Stimulated activated naive CD8-positive, alpha-beta T cell treated with anti-CD3 and anti-CD28 coated beads, Interleukin-15, Interleukin-2, amounts not matched to agents 100 ng/mL and 50 ng/mL, for 24 hours (primary cell): ENCODE measurements around the gene CUBN.

Experiments
- H3K27ac Mint-ChIP-seq: one replicate; pipeline ENCODE4 v1.8.0; 2021; ENCODE audit warnings: mild to moderate bottlenecking, mixed read lengths
- H3K27me3 Mint-ChIP-seq: one replicate; pipeline ENCODE4 v1.8.0; 2021; ENCODE audit warnings: mixed read lengths
- H3K36me3 Mint-ChIP-seq: one replicate; pipeline ENCODE4 v1.8.0; 2021; ENCODE audit warnings: low read depth, mixed read lengths
- H3K4me1 Mint-ChIP-seq: one replicate; pipeline ENCODE4 v1.8.0; 2021; ENCODE audit warnings: low read depth, mixed read lengths
- H3K4me3 Mint-ChIP-seq: one replicate; pipeline ENCODE4 v1.8.0; 2021; ENCODE audit warnings: mild to moderate bottlenecking, mixed read lengths
- H3K9me3 Mint-ChIP-seq: one replicate; pipeline ENCODE4 v1.8.0; 2021; ENCODE audit warnings: mixed read lengths

The CUBN gene

DNA sequence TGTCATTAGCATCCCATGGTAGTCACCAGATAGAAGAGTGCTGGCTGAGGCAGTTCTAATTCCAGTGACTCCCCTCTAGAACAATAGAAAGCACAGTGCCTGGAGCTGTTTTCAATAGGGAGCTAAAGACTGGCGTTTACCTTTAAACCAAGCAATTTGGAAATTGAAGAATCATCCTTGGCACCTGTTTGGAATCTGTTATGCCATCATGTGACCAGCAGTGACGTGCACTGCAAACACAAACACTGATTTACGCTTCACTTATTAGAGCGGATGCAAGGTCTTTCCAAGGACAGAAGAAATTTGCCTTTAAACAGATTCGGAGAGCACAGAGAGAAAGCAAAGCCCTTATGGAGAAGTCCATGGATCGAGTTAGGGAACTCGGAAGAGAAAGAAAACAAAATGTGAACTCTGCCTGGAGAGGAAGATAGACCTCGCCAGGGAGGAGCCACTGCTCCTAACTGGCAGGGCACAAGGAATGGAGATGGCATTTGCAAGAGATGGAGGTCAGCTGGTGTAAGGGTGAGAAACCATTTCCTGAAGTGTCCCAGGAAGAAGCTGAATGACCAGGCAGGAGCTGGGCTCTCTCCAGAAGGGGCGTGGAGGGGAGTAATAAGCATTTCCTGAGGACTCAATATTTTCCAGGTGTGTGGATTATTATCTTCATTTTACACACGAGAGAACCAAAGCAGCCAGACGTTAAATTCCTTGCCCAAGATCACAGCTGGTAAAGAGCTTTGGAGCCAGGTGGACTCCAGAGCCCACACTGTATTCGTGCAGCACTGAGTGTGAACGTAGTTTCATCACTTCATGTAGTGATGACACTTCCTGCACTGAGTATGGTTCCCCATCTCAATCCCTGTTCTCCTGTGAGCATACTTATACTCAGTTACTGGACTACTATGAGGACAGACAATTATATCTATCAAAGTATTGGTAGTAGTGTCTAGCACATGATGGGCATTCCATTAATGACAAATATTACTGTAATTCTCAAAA lies 97.7 kb downstream of the CUBN start:
- Mint-ChIP-seq H3K9me3 (peaks cover 9% of the 10 kb centered on the region), H3K27ac (no peak overlapping the region), H3K27me3 (no peaks in the 10 kb centered on the region), H3K4me3 (no peak overlapping the region), H3K36me3 (no peaks in the 10 kb centered on the region), H3K4me1 (peaks cover 70% of the 10 kb centered on the region)

DNA sequence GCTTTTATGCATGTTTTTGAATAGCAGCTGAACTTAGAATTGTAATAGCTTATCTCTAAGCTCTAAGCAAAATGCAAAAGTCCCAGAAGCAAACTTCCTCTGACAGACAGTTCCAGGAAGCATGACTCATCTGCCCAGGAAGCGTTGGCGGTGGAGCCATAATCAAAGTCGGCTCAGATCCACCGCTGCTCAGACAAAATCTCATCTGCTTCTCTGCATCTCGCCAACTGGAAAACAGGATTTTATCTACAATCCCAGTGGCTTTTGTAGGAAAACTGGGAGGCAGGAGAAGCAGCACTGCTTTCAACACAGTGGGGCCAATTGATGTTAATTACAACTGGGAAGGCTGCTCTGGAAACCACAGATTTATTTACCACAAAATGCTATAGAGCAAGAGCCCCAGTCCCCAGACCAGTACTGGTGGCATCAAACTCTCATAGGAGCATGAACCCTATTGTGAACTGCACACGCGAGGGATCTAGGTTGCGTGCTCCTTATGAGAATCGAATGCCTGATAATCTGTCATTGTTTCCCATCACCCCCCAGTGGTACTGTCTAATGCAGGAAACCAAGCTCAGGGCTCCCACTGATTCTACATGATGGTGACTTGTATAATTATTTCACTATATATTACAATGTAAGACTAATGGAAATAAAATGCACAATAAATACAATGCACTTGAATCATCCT lies 99.9 kb downstream of the CUBN start:
- Mint-ChIP-seq H3K27me3 (no peaks in the 10 kb centered on the region), H3K9me3 (peaks cover 9% of the 10 kb centered on the region), H3K36me3 (no peaks in the 10 kb centered on the region), H3K4me3 (peak overlapping the region; percentile 79), H3K27ac (peak overlapping the region; percentile 98), H3K4me1 (peaks cover 91% of the 10 kb centered on the region)

- Mint-ChIP-seq H3K9me3 (peaks cover 9% of the 10 kb centered on the region), H3K27me3 (no peaks in the 10 kb centered on the region), H3K4me1 (peaks cover 96% of the 10 kb centered on the region), H3K27ac (peak overlapping the region; percentile 98), H3K36me3 (no peaks in the 10 kb centered on the region), H3K4me3 (peak overlapping the region; percentile 79)
Measured at GRCh38 chr10:17029239-17029580, 100.4 kb downstream of the CUBN start.

GRCh38 chr10:17028798-17029197 lies 100.8 kb downstream of the CUBN start:
- Mint-ChIP-seq H3K36me3 (no peaks in the 10 kb centered on the region), H3K27ac (peak overlapping the region; percentile 98)

GRCh38 chr10:17026686-17027485 lies 102.7 kb downstream of the CUBN start:
- Mint-ChIP-seq H3K9me3 (peaks cover 3% of the 10 kb centered on the region), H3K4me1 (peaks cover 98% of the 10 kb centered on the region), H3K4me3 (peak overlapping the region; percentile 56), H3K27ac (peak overlapping the region; percentile 95), H3K27me3 (peaks cover 3% of the 10 kb centered on the region), H3K36me3 (peaks cover 3% of the 10 kb centered on the region)

More at GRCh38 chr10:17028798-17029197, 100.8 kb downstream of the CUBN start:
- Mint-ChIP-seq H3K27me3 (no peaks in the 10 kb centered on the region), H3K4me3 (peak overlapping the region; percentile 79), H3K4me1 (peaks cover 98% of the 10 kb centered on the region), H3K9me3 (peaks cover 7% of the 10 kb centered on the region)

DNA sequence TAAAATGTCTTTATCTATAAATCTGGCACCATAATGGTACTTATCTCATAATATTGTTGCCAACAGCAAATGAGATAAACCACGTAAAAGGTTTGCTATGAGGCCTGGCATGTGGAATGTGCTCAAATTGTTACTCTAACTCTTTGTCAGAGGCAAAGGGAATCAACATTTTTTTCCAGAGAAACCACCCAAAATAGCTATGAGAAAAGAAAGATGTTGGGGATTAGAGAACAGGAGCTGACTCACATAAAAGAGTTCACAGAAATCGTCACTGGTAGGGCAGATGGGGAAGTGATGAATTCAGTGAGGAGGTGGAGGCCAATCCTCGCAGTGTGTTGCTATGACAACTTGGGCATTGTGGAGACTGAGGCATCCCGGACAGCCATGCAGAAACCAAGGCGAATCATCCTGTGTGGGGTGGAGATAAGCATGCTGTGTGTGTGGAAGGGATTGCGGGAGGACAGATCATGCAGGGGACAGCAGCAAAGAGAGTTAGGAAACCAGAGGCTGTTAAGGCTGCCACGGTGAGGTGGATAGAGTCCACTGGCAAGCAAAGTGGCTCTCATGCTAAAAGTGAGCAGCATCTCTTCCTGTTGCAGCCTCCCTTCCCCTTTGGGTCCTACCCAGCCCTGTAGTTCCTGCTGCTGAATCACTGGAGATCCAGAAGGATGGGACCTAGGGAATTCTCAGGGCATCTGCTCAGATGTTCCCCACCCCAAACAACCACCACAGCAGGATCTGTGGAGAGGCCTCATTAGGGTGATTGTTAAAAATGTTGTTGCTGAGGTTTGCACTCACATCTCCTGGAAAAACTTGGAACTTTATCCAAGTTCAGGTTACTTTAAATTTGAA lies 103.9 kb downstream of the CUBN start:
- peak overlapping the region; percentile 78 for H3K4me3 Mint-ChIP-seq
- peak overlapping the region; percentile 99 for H3K27ac Mint-ChIP-seq
- H3K36me3 Mint-ChIP-seq, result peaks cover 3% of the 10 kb centered on the region
- H3K4me1 Mint-ChIP-seq, result peaks cover 88% of the 10 kb centered on the region
- peaks cover 3% of the 10 kb centered on the region for H3K27me3 Mint-ChIP-seq
- no peaks in the 10 kb centered on the region for H3K9me3 Mint-ChIP-seq

DNA sequence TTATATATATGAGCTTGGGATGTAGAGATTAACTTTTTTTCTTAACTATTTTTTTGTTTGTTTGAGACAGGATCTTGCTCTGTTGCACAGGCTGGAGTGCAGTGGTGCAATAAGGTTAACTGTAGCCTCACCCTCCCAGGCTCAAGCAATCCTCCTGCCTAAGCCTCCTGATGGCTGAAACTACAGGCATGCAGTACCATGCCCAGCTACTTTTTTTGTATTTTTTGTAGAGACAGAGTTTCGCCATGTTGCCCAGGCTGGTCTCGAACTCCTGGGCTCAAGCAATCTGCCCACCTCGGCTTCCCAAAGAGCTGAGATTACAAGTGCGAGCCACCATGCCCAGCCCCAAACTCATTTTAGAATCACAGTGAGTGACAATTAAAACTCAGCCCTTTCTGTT lies 105.2 kb downstream of the CUBN start:
- H3K9me3 Mint-ChIP-seq, result peaks cover 7% of the 10 kb centered on the region
- peaks cover 3% of the 10 kb centered on the region for H3K27me3 Mint-ChIP-seq
- peak overlapping the region; percentile 62 for H3K4me3 Mint-ChIP-seq
- H3K36me3 Mint-ChIP-seq, result peaks cover 5% of the 10 kb centered on the region
- peak overlapping the region; percentile 99 for H3K27ac Mint-ChIP-seq
- H3K4me1 Mint-ChIP-seq, result peaks cover 79% of the 10 kb centered on the region

GRCh38 chr10:17023386-17024298 lies 106.0 kb downstream of the CUBN start:
- peak overlapping the region; percentile 73 for H3K4me3 Mint-ChIP-seq
- peaks cover 8% of the 10 kb centered on the region for H3K36me3 Mint-ChIP-seq
- H3K27ac Mint-ChIP-seq, result peak overlapping the region; percentile 99
- peaks cover 3% of the 10 kb centered on the region for H3K27me3 Mint-ChIP-seq
- peaks cover 74% of the 10 kb centered on the region for H3K4me1 Mint-ChIP-seq
- H3K9me3 Mint-ChIP-seq, result peaks cover 9% of the 10 kb centered on the region

GRCh38 chr10:17022896-17023295 lies 106.7 kb downstream of the CUBN start:
- Mint-ChIP-seq H3K4me3 (peak overlapping the region; percentile 73), H3K4me1 (peaks cover 66% of the 10 kb centered on the region)

DNA sequence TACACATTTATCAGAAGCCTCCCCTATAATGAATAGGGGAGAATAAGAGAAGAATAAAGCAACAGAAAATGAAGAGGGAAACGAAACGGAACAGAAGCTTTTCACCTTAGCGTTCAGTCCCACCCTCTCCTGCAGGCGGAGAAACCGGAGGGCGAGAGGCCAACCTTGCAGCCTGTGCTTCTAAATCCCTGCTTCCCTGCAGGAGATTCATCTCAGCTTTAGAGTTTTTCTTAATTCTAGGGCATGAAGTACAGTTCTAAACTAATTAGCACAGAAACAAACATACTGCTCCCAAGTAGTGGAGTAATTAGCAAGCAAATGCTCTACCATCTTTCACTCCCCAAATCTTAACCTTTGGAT lies 107.2 kb downstream of the CUBN start:
- Mint-ChIP-seq H3K36me3 (peaks cover 8% of the 10 kb centered on the region), H3K4me3 (no peak overlapping the region), H3K27ac (peak overlapping the region; percentile 99), H3K9me3 (peaks cover 9% of the 10 kb centered on the region), H3K27me3 (peaks cover 3% of the 10 kb centered on the region), H3K4me1 (peaks cover 62% of the 10 kb centered on the region)

More at GRCh38 chr10:17022896-17023295, 106.7 kb downstream of the CUBN start:
- Mint-ChIP-seq H3K27me3 (peaks cover 3% of the 10 kb centered on the region), H3K9me3 (peaks cover 9% of the 10 kb centered on the region), H3K27ac (peak overlapping the region; percentile 99), H3K36me3 (peaks cover 8% of the 10 kb centered on the region)

DNA sequence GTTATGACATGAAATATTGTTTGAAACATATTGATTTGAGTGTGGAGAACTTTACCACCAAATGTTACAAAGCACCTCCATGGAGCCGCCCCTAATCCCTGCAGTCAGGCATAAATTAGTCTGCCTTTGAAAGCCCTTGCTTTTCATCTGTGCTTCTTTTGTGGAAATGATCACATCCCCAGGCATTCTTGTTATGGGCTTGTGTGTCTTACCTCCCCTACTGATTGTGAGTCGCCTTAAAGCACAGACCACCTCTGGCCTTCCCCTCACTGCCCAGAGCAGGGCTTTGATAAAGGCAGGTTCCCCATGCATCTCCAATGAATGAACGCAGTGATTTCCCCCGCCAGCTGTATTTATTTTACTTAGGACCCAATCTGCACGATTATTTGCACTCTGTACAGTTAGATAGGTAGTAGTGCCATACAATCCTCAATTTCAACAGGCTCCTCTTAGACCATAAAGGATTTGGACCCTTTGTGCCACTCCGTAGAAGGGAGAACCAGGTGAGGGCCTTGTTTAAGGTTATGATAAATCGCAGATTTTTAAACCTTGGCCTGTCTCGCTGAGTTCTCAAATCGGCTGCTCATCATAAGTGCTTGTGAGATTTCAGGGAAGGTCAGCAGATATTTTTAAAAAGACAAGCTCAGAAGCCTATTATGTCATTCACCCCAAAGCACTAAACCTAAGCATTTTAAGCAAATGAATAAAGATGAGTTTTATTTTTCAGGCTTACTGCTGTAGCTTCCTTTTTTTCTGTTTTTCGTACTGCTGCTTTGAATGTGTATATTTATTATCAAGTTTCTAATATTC lies 107.8 kb downstream of the CUBN start:
- Mint-ChIP-seq H3K4me1 (peaks cover 56% of the 10 kb centered on the region), H3K36me3 (peaks cover 8% of the 10 kb centered on the region), H3K9me3 (peaks cover 9% of the 10 kb centered on the region), H3K27ac (no peak overlapping the region), H3K4me3 (no peak overlapping the region), H3K27me3 (peaks cover 3% of the 10 kb centered on the region)

DNA sequence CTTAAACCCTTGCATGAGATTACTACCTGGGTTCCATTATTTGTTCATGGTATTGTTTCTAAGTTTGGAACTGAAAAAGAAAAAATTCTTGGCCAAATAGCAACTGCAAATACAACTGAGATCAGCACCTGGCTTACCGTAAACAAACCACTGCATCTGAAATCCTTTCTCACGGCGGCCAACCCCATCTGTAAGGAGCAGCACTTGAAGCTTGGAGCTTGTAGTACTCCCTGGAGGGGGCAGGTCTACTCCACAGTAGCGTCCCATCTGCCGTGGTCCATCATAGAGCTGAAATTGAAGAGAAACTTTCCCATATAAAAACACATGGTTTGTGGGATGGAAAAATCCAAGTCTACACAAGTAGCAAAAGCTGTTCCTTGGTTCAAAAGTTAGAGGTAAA lies 109.9 kb downstream of the CUBN start:
- no peak overlapping the region for H3K27ac Mint-ChIP-seq
- no peak overlapping the region for H3K4me3 Mint-ChIP-seq
- peaks cover 3% of the 10 kb centered on the region for H3K27me3 Mint-ChIP-seq
- peaks cover 9% of the 10 kb centered on the region for H3K9me3 Mint-ChIP-seq
- H3K4me1 Mint-ChIP-seq, result peaks cover 35% of the 10 kb centered on the region
- peaks cover 8% of the 10 kb centered on the region for H3K36me3 Mint-ChIP-seq
